Measurements from ENCODE around the gene SETD3.

- TF ChIP-seq SIN3A (IDR thresholded peaks at IDR 0.05; ENCODE audit: borderline replicate concordance, insufficient read depth, low read length) (no peak), REST (IDR thresholded peaks at IDR 0.05; ENCODE audit: insufficient read depth in 1 of 2, low read depth in 2 of 2, low read length in 2 of 2) (no peak), POLR2AphosphoS5 (IDR thresholded peaks at IDR 0.05; ENCODE audit: low read depth, low read length) (no peak), TAF1 (IDR thresholded peaks at IDR 0.05; ENCODE audit: borderline replicate concordance, insufficient read depth, low read length) (no peak)
Observed at GRCh38 chr14:99440278-99440677, 40.4 kb downstream of the SETD3 start.

Data from PFSK-1 (cell line).